HL-60/S4 (cell line): ENCODE data around the gene ABHD12B.

Experiments used
- in situ Hi-C: fragments of 300-500 bp; cut with MboI; formaldehyde crosslinking; loops from 2 replicates; pipeline ENCODE4 v1.14.3; 2022; ENCODE audit warnings: low sequenced_read_pairs

The ABHD12B gene

DNA sequence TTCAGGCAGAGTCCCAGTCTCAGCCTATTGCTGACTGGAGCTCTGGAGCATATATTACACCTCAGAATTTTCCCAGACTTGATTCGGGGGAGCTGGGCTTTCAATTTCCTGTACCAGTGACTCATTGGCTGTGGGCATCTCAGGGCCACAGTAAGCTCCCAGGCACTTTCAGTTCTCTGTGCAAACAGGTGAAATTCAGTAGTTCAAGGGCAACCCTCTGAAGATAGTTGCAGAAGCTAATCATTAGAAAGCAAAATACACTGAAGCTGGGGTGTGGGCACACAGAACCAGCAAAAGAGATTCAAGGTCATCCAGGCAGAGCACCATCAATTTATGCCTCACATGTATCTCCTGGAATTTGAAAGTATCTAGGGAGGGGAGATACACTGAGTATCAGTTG is 32.8 kb upstream of the ABHD12B start:
- in situ Hi-C loops: no loop called here

DNA sequence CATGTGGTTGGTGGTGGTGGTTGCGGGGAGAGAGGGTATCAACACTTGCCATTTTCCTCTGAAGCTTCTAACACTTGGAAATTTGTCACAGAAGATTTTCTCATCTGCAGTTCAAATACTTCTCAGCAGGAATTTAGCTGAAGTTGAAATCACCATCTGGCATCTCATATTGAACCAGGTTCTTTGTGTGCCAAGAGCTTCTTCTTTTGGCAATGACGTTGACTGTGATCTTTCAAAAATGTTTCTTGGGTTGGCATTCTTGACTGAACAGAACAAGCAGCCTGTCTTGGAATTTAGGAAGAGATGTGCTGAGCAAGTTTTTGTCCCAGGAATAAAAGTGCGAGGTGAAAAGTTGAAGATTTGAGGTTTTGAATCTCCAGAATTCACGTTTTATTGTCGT is 32.2 kb upstream of the ABHD12B start:
- in situ Hi-C loops: no loop called here

DNA sequence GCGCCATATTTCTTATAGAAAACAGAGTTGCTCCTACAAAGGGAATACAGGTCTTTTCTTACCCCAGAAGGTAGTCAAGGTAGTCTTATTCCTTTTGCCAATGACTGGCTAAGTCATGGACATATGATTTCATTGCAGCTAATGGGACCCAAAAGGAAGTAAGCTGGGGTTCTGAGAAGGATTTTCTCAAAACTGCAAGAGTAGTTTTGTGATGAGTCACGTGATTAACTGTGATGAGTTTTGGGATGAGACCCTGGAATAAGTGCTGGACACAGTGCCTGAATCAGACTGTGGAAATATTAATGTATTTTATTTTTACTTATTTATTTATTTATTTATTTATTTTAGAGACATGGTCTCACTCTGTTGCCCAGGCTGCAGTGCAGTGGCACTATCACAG is 27.5 kb upstream of the ABHD12B start:
- in situ Hi-C loops: no loop called here

DNA sequence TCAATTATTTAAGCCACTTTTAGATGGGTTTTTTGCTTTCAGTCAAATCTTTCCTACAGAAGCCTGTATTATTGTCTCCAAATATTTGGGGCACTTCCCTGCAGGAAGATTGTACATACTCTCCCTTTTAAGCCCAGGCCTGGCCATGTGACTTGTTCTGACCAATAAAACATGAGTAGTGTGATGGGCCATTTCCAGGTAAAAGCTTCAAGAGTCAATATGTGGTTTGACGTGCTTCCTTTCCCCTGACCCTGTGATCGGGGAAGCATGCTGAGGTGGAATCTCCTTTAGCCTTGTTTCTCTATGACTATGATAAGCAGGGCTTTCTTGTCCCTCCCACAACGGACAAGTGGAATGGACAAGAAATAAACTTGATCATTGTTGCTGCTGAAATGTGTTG is 26.7 kb upstream of the ABHD12B start:
- in situ Hi-C loops: no loop called here

DNA sequence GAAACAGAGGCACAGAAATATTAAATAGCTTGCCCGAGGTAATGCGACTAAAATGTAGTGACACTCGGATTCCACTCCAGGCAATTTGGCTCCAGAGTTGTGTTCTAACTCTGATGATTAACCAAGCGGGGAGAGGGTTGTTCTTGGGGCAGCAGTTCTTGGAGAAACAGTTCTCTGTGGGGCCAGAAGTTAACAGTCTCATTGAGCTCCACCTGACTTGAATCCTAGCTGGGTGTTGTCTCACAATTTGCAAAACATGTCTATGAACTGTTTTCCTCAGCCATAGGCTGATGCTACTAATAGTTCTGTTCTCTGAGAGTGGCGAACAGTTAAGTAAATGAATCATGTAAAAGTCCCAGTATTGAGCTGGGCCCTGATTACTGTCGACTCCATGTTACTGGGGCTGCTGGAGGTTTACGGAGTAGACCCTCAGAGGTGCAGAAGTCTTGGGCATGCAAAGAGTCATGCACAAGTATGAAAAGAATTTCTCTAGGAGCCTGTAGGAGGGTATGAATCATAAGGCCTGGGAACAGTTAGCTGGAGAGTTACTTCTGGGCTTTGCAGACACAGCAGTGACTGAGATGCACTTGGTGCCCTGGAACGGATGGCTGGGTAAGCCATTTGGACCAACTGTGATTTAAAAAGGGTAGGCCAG is 25.5 kb upstream of the ABHD12B start:
- in situ Hi-C loops: no loop called here

DNA sequence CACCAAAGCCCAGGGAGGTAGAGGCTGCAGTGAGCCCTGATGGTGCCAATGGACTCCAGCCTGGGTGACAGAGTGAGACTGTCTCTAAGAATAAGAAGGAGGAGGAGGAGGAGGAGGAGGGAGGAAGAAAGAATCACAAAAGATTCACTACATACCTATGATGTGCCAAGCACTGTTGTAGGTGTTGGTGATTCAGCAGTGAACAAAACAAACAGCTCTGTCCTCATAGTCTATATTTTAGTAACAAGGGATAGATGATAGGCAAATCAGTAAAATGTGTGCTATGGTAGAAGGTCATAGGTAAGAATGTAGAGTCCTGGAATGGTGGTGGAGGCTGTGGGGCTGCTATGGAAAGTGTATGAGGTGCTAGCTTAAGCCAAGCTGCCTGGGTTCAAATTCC is 18.0 kb upstream of the ABHD12B start:
- in situ Hi-C loops: loop anchor here (25.0 kb wide), 1 partner anchor 242 kb away; no protein-coding TSS in a partner anchor

DNA sequence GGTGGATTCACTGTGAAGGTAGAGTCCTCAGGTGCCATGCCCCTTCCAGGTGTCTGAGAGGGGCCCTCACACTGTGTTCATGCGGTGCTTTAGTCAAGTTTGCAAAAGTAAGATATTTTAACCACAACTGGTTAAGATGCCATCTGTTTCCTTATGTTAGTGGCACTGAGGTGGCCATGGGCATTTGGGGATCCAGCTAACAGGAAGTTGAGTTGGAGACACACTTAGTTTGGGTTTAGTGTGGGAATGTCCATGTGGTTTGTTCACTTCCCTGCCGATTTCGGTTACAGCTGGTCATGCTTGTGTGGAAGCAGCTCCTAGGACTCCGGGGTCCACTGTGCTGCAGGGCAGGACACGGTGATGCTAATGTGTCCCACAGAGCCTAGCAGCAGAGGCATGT is 17.3 kb upstream of the ABHD12B start:
- in situ Hi-C loops: loop anchor here (25.0 kb wide), 1 partner anchor 242 kb away; no protein-coding TSS in a partner anchor

DNA sequence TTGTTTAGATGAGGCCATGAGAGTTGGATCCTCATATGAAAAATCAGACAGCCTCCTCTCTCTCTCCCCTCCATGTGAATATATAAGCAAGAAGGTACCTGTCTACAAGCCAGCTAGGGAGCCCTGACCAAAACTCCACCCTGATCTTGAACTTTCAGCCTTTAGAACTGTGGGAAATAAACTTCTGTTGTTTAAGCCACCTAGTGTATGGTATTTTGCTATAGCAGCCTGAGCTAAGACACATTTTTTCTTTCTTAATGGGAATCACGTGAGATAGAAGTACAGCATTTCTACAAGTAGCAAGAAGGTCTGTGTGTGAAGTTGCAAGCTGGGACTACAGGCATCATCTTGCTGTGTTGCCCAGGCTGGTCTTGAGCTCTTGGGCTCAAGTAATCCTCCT is 16.3 kb upstream of the ABHD12B start:
- in situ Hi-C loops: loop anchor here (25.0 kb wide), 1 partner anchor 243 kb away; no protein-coding TSS in a partner anchor

DNA sequence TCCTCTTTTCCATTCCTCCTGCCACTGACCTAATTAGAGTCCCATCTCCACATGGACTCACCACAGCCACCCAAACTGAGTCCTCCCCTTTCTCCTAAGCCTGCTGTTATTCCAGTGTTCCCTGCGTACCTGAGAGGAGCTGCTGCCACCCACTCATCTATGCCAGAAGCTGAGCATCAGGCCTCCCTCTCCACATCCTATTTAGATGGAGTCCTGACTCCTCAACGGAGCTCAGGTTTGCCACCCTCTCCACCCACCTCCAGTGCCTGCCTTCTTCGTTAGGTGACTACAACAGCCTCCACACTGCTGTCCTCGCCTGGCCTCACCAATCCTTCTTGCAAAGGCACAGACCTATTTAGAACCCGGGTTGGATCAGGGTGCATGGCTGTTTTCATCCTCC is 15.2 kb upstream of the ABHD12B start:
- in situ Hi-C loops: loop anchor here (25.0 kb wide), 1 partner anchor 244 kb away; no protein-coding TSS in a partner anchor

DNA sequence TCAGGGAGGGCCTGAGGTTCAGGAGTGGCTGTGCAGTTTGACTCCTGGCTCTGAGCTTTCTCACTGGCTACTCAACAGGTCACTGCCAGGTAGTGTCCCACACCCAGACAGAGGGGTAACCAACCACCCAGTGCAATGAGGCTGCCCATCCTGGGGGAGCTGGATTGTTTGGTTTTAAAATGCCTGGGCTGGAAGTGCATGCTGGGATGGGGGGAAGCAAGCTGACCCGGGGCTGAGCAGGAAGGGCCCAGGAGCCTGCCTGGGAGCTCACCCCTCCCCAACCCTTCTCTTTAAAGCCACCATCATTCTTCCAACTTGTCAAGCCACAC is 12.6 kb upstream of the ABHD12B start:
- in situ Hi-C loops: loop anchor here (25.0 kb wide), 1 partner anchor 247 kb away; no protein-coding TSS in a partner anchor

DNA sequence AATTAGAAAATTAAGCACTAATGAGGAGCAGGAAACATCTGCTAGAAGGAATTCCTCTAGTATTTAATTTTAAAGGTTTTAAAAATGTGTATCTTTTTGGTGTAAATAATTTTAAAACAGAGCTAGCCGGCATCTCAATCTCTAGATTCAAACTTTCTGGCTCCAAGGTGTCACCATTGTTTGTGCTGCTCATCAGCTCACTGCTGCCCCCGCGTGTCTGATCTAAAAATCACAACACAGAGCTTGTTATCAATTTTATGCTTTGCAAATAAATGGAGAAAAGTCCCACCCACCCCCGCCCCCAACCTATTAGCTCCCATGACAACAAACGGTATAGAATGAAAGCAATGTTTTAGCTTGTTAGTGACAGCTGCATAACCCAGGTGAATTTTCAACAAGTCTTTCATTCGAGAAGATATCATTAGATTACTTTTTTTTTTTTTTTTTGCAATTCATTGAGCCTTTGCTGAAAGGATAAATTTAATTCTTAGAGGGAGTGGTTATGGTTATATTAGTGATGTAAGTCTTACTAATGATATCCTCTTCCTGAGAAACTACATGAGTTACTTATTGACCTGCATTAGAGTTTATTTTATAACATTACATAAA is 11.3 kb upstream of the ABHD12B start:
- in situ Hi-C loops: loop anchor here (25.0 kb wide), 1 partner anchor 248 kb away; no protein-coding TSS in a partner anchor

DNA sequence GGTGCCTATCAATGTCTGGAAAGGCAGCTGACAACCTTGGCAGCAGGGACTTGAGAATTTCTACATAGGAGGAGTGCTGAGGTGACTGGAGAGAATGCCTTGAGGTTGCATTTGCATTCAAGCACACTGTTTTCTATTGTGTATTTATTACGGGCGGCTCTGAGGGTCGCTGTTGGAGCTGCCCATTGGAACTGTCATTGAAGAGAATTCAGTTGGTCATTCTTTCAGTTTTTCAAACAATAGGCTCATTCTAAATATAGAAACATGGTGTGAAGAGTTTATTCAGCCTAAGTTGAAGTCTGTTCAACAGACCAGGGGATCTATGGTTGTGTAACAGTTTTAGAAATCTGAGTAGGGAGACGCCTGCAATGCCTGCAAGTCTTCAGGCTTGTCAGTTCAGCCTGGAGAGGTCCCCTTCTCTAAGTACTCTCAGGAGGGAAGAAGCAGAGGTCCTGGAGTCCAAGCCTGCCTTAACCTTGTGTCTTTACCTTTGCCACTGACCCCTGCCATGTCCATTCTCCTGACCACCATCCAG is 9.8 kb upstream of the ABHD12B start:
- in situ Hi-C loops: loop anchor here (25.0 kb wide), 1 partner anchor 250 kb away; no protein-coding TSS in a partner anchor

DNA sequence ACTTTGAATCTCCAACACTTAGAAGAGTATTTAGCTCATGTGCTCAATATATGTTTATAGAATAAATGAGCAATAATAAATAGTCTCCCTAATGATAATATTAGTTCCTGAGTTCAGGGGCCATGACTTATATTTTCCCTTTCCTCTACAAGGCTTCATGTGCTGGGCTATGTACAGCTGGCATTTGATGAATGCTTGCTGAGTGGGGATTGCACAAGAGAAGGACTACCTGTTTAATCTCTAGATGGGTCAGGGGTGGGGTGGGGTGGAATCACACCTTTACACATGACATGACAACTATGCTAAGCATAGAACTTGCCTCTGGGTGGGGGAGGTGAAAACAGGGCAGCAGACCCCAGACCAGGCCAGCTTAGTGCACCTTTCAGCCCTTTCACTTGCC is 7.6 kb upstream of the ABHD12B start:
- in situ Hi-C loops: loop anchor here (25.0 kb wide), 1 partner anchor 252 kb away; no protein-coding TSS in a partner anchor

DNA sequence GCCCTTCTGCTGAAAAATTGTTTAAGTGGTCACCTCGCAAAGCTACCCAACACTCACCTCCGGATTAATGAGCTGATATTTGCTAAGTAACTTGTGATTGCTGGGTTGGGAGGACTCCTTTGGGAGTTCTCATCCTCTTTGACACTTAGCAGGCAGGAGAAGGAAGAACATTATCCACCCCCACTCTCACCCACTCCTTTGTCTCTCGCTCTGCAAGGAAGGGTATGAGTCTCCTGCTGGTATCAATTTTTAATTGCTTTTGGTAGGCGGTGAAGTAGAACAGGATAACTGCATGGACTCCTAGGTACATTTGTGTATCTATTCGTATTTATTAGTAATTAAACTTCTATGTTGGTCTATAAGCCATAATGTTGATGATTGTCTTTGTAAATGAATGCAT is 6.9 kb upstream of the ABHD12B start:
- in situ Hi-C loops: loop anchor here (25.0 kb wide), 1 partner anchor 253 kb away; no protein-coding TSS in a partner anchor

DNA sequence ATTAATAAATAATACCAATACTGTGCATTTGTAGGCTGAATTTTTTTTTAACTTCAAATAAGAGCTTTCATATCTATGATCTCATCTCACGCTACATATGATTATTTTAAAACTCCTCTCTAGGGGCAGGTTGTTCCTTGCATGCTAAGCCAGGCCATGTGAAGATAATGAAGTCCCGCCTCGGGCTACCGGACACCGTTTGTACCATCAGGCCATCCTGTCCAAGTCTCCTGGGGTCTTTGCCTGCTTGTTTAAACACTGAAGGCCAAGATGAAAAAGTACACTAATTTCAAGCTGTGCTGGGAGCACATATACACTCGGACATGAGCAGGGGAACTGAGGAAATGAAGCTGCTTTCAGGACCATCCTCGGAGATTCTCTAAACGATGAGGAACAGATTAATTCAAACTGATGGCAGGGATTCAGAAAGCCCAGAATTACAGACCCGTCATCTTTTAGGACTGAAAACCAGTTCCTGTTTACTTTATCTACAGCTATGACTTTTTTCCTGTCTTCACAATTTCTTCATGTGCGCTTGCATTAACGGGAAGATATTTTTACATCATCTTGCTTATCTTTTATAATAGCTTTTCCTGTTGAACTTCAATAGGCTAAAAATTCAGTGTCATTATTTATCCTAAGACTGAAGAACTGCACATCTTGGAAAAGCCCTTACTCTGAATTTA is 6.3 kb upstream of the ABHD12B start:
- in situ Hi-C loops: loop anchor here (25.0 kb wide), 1 partner anchor 253 kb away; no protein-coding TSS in a partner anchor

DNA sequence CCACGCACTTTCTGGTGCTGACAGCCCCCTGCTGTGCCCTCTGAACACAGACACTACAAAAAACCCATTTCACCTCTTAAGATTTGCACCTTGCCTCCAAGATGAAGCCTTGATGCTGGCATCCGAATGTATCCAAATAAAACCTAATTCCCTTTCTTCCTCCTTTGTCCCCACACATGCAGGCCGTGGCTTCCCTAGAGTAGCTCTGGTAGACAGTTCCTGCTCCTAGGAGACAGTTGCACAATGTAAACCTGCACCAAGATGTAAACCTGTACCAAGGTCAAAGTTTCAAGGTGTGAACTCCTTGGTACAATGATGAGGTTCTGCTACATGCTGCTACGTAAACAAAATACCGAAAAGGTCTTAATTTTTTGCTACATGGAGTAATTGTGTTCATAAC is 625 bp upstream of the ABHD12B start:
- in situ Hi-C loops: loop anchor here (25.0 kb wide), 1 partner anchor 259 kb away; no protein-coding TSS in a partner anchor

DNA sequence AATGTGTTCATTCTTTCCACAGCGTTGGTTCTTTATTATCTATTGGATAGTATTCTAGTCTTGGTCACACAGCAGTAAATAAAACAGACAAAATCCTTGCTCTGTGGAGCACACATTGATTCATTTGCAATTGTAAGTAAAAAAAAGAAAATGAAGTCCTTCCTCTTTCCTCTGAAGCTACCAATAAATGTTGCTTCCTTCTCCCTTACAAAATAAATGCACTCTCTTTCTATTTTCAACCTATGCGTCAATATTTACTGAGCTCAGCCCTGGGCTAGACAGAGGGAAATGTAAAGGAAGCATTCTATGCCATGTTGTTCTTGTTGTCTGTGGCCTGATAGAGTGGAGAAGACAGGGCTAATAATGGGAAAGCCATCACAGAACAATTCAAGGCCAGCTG is 2.9 kb downstream of the ABHD12B start:
- in situ Hi-C loops: loop anchor here (25.0 kb wide), 1 partner anchor 262 kb away; no protein-coding TSS in a partner anchor

DNA sequence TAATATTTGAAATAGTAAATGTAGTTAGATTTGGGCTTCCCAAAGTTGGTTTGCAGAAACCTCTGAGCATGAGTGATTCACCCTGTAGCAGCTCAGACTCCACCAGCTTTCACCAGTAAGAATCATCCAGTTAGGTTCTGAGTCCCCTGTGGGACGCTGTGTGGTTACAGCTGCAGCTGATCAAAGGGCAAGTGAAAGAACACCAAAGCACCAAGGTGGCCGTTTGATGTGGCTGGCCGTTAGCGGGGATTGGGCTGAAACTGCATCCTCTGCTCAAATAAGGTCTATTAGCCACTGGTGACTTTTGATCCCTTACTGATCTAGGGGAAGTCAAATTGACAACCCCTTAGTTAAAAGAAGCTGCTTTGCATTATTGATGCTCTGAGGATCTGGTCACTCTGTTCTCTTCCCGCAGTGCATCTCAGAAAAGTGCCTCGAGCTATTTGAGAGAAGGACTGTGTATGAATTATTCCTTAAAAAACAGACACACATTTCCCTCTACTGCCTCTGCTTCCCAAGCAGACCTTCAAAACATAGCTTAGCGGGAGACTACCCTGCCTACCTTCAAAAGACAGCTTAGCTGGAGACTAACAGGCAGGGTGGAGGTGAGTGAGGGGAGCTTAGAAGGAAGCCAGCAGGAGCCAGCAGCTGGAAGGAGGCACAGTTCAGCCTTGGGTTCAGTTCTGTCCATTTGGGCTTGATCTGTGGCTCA is 3.7 kb downstream of the ABHD12B start:
- in situ Hi-C loops: no loop called here

DNA sequence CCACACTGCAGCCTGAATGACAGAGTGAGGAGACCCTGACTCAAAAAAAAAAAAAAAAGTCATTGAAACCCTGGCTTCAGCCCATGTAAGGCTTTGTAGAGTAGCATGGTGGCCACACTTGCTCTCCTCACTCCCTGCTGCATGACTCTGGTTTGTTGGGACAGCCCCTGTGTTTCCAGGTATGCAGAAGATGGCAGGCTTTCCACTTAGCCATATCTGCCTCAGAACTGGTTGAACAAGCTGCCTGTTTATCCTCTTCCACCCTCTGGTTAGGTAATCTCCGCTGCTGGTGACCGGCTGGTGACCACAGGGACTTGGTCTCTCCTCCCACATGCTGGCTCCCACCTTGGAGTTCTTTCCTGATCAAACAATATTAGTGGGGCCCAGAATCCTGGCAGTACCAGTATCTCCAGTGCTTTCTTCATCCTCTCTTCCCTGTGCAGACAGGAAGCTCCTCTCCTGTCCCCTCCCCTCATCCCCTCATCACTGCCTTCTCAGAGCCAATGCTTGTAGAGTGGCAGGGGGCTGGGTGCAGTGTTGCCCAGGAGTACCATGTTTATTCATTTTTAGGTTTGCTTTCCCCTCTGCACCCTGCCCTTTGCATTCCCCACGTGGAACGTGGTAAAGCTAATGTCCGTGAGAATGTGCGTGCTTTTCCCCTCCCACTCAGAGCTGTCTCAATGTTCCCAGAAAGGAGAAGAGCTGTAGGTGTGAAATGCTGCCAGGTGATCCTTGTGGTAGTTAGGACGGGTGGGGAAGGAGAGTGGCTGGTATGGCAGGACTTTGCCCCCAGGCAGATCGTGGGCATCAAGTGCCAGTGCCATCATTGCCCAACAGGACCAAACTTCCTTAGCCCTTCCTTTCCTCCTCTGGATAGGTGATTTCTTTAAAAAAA is 11.3 kb downstream of the ABHD12B start:
- in situ Hi-C loops: no loop called here

DNA sequence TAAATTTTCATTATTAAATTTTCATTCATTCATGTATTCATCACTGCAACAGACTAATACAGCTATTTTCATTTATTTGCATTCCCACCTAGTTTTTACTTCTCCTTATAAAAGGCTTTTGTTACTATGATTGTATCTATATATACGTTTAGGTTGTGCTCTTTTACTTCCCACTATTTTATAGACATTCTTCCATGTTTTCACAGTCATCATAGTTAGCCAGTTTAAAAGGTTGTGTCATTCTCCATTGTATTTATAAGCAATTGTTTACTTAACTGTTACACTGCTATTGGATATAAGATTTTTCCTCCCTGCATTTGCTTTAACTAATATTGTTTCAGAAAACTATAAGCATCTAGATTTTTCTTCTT is 12.0 kb downstream of the ABHD12B start:
- in situ Hi-C loops: no loop called here
